ENCODE measurements around the gene STAT5B. TPM values are rescaled to one million over a fixed set of nuclear protein-coding genes. Genes with fewer than 3 reads are reported as not detected.

Gene STAT5B
- total RNA-seq, 1 experiment from 2014 or later: 7.1 TPM

DNA sequence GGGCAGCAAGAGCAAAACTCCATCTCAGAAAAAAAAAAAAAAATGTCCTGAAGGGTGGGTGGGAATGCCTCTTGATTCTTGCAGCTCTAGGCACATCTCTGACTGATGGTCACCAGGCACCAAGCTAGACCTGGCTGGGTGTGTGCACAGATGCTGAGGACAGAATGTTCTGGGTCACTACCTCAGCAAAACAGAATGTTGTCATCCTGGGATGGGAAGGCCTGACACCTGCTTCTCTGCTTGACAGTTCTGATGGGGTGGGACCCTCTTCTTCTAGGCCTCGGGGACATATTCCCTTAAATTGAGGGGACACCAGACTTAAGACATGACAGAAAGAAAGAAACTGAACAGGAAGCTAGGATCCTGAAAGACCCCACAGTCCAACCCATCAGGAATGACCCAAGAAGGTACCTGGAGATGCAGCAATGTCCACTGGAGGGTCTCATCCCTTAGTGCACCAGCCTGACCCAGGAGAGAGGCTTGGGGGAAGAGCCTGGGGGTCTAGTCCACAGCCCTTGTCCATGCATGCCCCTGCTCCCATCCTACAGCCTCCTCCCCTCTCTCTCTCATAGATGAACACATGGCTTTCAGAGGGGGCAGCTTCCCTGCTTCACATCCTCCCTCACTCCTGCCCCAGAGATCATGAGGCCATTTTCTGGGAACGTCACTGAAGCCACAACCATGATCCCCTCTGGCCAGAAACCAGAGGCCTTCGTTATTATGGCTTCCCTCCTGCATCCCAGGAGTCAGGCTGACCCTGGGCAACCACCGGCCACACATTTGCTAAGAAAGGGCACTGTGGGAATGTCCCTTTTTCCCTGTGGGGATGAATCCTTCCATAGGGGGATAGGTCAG is 3.8 kb upstream of the STAT5B start (continued):
- TF ChIP-seq, protein P1, sequence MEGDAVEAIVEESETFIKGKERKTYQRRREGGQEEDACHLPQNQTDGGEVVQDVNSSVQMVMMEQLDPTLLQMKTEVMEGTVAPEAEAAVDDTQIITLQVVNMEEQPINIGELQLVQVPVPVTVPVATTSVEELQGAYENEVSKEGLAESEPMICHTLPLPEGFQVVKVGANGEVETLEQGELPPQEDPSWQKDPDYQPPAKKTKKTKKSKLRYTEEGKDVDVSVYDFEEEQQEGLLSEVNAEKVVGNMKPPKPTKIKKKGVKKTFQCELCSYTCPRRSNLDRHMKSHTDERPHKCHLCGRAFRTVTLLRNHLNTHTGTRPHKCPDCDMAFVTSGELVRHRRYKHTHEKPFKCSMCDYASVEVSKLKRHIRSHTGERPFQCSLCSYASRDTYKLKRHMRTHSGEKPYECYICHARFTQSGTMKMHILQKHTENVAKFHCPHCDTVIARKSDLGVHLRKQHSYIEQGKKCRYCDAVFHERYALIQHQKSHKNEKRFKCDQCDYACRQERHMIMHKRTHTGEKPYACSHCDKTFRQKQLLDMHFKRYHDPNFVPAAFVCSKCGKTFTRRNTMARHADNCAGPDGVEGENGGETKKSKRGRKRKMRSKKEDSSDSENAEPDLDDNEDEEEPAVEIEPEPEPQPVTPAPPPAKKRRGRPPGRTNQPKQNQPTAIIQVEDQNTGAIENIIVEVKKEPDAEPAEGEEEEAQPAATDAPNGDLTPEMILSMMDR (IDR thresholded peaks at IDR 0.05 in 2 of 3, conservative IDR thresholded peaks at IDR 0.05 in 1 of 3; ENCODE audit: borderline replicate concordance in 1 of 3, insufficient read depth in 1 of 3, low read depth in 2 of 3, low read length in 2 of 3): no peak
- TF ChIP-seq YY1 (IDR thresholded peaks at IDR 0.05; ENCODE audit: extremely low read depth, insufficient replicate concordance, low read depth, low read length): no peak
- no peak for TF ChIP-seq JUND (IDR thresholded peaks at IDR 0.05)
- TF ChIP-seq RAD21 (IDR thresholded peaks at IDR 0.05; ENCODE audit: low read depth): no peak
- TF ChIP-seq EZH2 (IDR thresholded peaks at IDR 0.05): no peak
- TF ChIP-seq TCF7L2 (IDR thresholded peaks at IDR 0.05; ENCODE audit: borderline replicate concordance, extremely low read depth, insufficient read depth, insufficient read length): no peak
- TF ChIP-seq ZNF274 (IDR thresholded peaks at IDR 0.05; ENCODE audit: low read depth, low read length): no peak

DNA sequence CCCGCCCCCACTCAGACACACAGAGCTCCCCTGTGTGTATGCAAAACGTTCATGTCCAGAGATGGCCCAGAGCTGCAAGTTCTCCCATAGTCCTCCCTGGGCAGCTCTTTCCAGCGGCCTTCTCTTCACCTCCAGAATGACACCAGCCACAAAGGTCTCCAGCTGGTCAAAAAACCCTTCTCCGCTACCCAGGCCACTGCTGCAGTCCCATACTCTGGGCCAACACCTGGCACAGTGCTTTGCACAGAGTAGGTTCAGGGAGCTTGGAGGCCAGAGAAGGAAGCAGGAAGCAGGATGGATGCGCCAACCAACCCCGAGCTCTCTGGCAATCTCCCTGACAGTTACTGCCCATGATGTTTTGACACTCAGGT is 1.1 kb upstream of the STAT5B start:
- no peaks in the 10 kb centered on the region for H4K20me1 ChIP-seq (ENCODE audit: insufficient read depth)
- H3K4me1 ChIP-seq (ENCODE audit: control insufficient read depth in 1 of 2, insufficient read depth in 2 of 2, low read length in 2 of 2): peaks cover 13 to 20% of the 10 kb centered on the region in 2 experiments
- POLR2A ChIA-PET: interaction anchor here (0.7 to 0.9 kb wide), 2 partner anchors 10 to 146 kb away, joined by 3 read pairs; partner anchors contain the start of gene CAVIN1
- H3K9me2 ChIP-seq (ENCODE audit: insufficient read depth): no peaks in the 10 kb centered on the region
- H3K4me3 ChIP-seq (replicated peaks in 1 of 2; ENCODE audit: low read depth in 1 of 2, low read length in 2 of 2): no peak overlapping the region
- RAD21 ChIA-PET (ENCODE audit: low non-redundant PET in 1 of 2, low total read pairs in 2 of 2, uncharacterized antibody in 2 of 2, unreplicated experiment in 2 of 2): interaction anchor here in 1 of 2 experiments (1.3 kb wide), 1 partner anchor 55 kb away, joined by 3 read pairs; no protein-coding TSS in a partner anchor
- 0 out of 2 replicates have a peak, but pooled peaks cover 5% of the 10 kb centered on the region for H3K27me3 ChIP-seq (ENCODE audit: insufficient read depth, low read length)
- 0 out of 2 replicates have a peak overlapping the region, but pooled peaks have one; percentile 75 for H3K9ac ChIP-seq (ENCODE audit: low read length)
- H3K27ac ChIP-seq (ENCODE audit: low read depth, low read length): no peak overlapping the region; the same call in 1 of the 2 replicates
- no peaks in the 10 kb centered on the region for H3K36me3 ChIP-seq (ENCODE audit: control insufficient read depth in 1 of 2, insufficient read depth in 2 of 2, low read length in 2 of 2)
- peak overlapping the region; percentile 95 for H3K4me2 ChIP-seq (ENCODE audit: low read length)
- ATAC-seq (no peak), DNase-seq (ENCODE audit: low read depth, low spot score) (no peak)
- peaks cover 29% of the 10 kb centered on the region; the same call in 1 of the 2 replicates for H3K79me2 ChIP-seq (ENCODE audit: insufficient read depth, low read length)
- no TSS peak for BruUV-seq (replicated peaks)
- intact Hi-C loops (cut with micrococcal nuclease): no loop called here
- H2AFZ ChIP-seq (ENCODE audit: low read depth, low read length, poor library complexity, severe bottlenecking): no peak overlapping the region
- no peaks in the 10 kb centered on the region for H3K9me3 ChIP-seq (ENCODE audit: control insufficient read depth in 1 of 2, insufficient read depth in 1 of 2, low read depth in 1 of 2, low read length in 2 of 2)
- CTCF ChIA-PET: interaction anchor here (0.6 kb wide), 1 partner anchor 43 kb away, joined by 5 read pairs; no protein-coding TSS in a partner anchor
- no peak for TF ChIP-seq EZH2 (IDR thresholded peaks at IDR 0.05)
- TF ChIP-seq ZFX (IDR thresholded peaks at IDR 0.05): no peak
- TF ChIP-seq, protein P2, sequence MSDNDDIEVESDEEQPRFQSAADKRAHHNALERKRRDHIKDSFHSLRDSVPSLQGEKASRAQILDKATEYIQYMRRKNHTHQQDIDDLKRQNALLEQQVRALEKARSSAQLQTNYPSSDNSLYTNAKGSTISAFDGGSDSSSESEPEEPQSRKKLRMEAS (IDR thresholded peaks at IDR 0.05): no peak
- no peak for TF ChIP-seq POLR2AphosphoS5 (IDR thresholded peaks at IDR 0.05; ENCODE audit: low read depth, low read length)
- no peak for TF ChIP-seq REST (IDR thresholded peaks at IDR 0.05; ENCODE audit: low read depth)
- TF ChIP-seq EGR1 (IDR thresholded peaks at IDR 0.05; ENCODE audit: low read depth): no peak
- no peak for TF ChIP-seq RAD21 (IDR thresholded peaks at IDR 0.05; ENCODE audit: low read depth)
- TF ChIP-seq, protein P3, sequence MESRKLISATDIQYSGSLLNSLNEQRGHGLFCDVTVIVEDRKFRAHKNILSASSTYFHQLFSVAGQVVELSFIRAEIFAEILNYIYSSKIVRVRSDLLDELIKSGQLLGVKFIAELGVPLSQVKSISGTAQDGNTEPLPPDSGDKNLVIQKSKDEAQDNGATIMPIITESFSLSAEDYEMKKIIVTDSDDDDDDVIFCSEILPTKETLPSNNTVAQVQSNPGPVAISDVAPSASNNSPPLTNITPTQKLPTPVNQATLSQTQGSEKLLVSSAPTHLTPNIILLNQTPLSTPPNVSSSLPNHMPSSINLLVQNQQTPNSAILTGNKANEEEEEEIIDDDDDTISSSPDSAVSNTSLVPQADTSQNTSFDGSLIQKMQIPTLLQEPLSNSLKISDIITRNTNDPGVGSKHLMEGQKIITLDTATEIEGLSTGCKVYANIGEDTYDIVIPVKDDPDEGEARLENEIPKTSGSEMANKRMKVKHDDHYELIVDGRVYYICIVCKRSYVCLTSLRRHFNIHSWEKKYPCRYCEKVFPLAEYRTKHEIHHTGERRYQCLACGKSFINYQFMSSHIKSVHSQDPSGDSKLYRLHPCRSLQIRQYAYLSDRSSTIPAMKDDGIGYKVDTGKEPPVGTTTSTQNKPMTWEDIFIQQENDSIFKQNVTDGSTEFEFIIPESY (IDR thresholded peaks at IDR 0.05; ENCODE audit: extremely low read depth, insufficient replicate concordance, low read length): no peak
- no peak for TF ChIP-seq SIN3A (IDR thresholded peaks at IDR 0.05; ENCODE audit: low read depth)
- TF ChIP-seq TCF7L2 (IDR thresholded peaks at IDR 0.05; ENCODE audit: borderline replicate concordance, extremely low read depth, insufficient read depth, insufficient read length): no peak
- TF ChIP-seq YY1 (IDR thresholded peaks at IDR 0.05; ENCODE audit: extremely low read depth, insufficient replicate concordance, low read depth, low read length): no peak

All from HCT116 (cell line).